ENCODE results near the gene SP1.
"Not testable (repeated sequence)": the region's sequence is repeated elsewhere in the genome, so short reads cannot be mapped to it uniquely, and the experiment has no call there.

Gene SP1

GRCh38 chr12:53414756-53415417, 34.9 kb downstream of the SP1 start:
- DNase-seq (ENCODE audit: low read depth): no peak

DNA sequence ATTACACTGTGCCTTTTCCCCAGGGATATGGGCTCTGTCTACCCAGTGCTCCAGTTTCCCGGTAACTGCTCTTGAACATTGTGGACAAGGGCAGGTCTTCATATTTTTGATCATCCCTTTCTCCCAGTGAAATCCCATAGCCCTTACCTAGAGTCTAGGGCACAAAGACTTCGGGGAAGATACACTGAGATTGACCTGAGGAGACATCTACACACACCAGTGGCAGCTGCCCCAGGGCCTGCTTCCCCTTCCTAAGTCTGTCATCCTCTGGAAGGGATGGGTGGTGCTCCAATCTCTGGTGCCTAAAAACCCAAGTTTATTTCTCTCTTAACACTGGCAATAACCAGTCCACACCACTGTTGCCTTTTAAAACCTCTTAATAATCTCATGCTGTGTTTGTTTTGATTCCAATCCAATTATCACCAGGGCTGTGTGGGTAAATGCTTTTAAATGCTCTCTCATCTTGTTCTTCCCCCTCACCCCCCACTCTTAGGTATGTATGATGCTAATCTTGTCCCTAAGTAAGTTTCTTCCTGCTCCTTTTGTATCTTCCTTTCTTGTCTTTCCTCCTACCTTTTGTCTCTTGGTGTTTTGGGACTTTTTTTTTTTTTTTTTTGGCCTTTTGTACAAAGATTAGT, 35.9 kb downstream of the SP1 start:
- DNase-seq (ENCODE audit: low read depth): not testable (repeated sequence)

GRCh38 chr12:53417291-53417816, 37.4 kb downstream of the SP1 start:
- DNase-seq (ENCODE audit: low read depth): not testable (repeated sequence)

GRCh38 chr12:53418221-53418620, 38.2 kb downstream of the SP1 start:
- DNase-seq (ENCODE audit: low read depth): no peak

DNA sequence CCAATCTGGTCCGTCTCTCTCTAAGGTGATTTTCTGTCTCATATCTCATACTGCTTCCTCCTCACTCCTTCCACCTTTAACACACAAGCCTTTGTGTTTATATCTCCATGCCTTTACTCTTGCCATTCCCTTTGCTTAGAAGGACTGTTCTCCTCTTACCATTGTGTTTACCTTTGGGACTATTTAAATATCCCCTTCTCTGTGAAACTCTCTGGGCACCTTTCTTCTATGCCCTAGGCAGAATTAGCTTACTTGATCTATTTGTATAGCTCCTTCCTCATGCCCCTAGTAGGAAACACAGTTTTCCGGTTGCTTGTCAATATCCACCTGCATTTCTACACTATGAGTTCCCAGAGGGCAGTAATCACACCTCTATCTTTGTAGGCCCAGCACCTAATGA, 39.8 kb downstream of the SP1 start:
- no peak for DNase-seq (ENCODE audit: low read depth)

- DNase-seq (ENCODE audit: low read depth): not testable (repeated sequence)
Observed at GRCh38 chr12:53422247-53422646, 42.3 kb downstream of the SP1 start.

- DNase-seq (ENCODE audit: low read depth): no peak
Observed at GRCh38 chr12:53423597-53423996, 43.6 kb downstream of the SP1 start, which contains the start of gene AMHR2. TSS of gene AMHR2 (plus strand) at chr12:53423855. CDS start at chr12:53423935, 80 bp downstream.

GRCh38 chr12:53424626-53425514, 44.9 kb downstream of the SP1 start:
- no peak for DNase-seq (ENCODE audit: low read depth)

GRCh38 chr12:53425515-53426150, 45.7 kb downstream of the SP1 start:
- DNase-seq (ENCODE audit: low read depth): no peak

DNA sequence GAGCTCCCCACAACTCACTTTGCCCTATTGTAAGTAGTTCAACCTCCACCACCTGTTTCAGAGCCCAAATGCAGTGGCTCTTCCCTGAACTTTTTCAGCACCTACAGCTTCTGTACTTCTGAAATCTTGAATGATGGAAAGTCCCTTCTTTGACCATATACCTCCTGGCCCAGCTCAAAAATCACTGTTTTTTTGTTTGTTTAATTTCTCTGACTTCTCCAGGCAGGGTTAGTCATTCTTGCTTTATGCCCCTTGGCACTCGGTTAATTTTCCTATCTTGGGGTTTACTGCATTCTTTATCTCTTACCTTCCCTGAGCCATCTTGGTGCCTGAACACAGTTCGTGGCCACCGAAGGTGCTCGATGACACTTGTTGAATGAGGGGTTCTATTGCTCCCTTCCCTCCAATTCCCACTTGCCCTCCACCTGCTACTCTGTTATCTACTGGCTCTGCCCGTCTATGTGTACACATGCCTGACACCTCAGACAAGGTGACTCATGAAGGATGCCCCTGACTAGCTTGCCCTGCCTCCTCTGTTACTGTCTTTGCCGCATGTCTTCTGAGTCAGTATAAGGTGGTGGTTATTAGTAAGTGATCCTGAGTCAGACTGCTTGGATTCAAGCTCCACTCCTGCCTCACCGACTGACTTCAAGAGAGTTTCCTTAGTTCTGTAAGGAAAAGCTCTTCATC, 48.1 kb downstream of the SP1 start:
- DNase-seq (ENCODE audit: low read depth): no peak

DNA sequence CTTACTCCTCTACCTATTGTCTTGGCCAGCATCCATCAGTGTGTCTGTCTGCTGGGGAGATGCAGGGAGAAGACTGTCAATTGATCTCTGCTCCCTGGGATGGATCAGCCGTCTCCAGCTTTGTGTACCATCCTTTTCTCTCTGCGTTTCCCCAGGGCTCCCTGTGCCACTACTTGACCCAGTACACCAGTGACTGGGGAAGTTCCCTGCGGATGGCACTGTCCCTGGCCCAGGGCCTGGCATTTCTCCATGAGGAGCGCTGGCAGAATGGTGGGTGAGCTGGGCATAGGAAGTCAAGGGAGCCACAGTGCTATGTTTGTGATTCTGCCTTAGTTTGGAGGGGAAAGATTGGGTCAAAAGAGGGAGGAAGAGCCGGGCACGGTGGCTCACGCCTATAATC, 48.8 kb downstream of the SP1 start:
- DNase-seq (ENCODE audit: low read depth): no peak

- DNase-seq (ENCODE audit: low read depth): no peak
Observed at GRCh38 chr12:53430116-53430515, 50.1 kb downstream of the SP1 start.

DNA sequence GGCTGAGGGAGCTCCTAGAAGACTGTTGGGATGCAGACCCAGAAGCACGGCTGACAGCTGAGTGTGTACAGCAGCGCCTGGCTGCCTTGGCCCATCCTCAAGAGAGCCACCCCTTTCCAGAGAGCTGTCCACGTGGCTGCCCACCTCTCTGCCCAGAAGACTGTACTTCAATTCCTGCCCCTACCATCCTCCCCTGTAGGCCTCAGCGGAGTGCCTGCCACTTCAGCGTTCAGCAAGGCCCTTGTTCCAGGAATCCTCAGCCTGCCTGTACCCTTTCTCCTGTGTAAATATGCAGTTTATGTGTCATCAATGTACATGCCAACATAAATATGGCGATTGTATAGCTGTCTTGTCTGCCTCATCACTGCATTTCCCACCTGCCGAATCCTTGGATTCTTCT, 51.2 kb downstream of the SP1 start:
- DNase-seq (ENCODE audit: low read depth): no peak

DNA sequence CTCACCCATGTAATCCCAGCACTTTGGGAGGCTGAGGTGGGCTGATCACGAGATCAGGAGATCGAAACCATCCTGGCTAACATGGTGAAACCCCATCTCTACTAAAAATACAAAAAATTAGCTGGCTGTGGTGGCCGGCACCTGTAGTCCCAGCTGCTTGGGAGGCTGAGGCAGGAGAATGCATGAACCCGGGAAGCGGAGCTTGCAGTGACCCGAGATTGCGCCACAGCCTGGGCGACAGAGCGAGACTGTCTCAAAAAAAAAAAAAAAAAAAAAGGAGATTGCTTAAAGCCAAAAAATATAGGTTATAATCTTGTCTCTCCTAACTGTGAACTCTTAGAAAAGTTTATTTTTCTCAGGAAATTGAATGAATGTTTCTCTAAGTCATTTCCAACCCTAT, 55.4 kb downstream of the SP1 start:
- DNase-seq (ENCODE audit: low read depth): not testable (repeated sequence)

GRCh38 chr12:53439582-53439981, 59.6 kb downstream of the SP1 start:
- not testable (repeated sequence) for DNase-seq (ENCODE audit: low read depth)

DNA sequence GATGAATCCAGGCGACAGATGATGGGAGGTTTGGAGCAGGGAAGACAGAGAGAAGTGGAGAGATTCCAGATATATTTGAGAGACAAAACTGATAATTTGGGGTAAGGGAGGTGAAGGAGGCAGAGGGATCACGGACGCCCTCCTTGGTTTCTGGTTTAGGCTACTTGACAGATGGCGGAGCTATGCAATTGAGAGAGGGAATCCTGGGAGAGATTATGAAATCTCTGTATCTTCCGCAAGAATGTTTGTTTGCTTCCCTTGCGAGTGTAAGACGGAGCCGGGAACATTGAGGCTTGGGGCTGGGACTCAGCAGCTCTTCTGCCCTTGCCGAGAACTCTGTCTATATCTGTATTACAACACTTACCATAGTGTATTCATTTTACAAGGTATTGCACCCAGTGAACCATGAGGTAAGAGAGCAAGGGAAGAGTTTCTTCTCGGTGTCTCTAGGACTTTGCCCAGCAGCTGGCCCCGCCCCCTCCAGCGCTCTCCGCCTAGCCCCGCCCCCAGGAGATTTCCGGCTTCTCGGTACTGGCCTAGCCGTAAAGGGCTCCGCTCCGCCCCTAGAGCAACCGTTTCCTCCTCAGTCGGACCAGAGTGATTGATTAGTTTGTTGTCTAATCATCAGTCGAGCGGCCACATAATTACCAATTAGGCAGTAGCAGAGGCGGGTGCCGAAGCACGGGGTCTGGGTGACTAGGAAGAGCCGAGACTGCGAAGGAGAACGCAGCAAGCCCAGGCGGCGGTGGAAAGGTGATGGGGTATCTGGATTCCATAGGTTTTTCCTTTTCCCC, 61.3 kb downstream of the SP1 start, which contains the start of gene PRR13:
Gene PRR13 (plus strand): TSS at position 695 of the 794 bp plus-strand sequence. CDS start 981 bp downstream, outside the sequence.
- peak; percentile 97 for DNase-seq (ENCODE audit: low read depth)

DNA sequence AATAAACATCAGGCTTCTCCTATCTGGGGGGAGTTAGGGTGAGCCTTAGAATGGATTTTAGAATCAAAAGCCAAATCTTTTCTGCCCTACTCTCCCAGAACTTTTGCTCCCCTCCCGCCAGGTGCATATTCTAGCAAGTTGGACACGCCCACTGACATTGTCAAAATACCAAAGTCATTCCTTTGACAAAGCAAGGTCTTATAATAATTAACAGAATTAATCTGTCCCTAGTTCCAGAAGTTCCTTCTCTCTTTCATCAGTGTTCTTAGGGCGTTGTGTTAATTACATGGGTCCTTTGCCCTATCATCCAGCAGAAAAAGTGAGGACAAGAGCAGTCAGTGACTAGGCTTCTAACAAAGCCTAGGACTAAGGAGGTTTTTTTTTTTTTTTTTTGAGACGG, 64.0 kb downstream of the SP1 start:
- no peak for DNase-seq (ENCODE audit: low read depth)

DNA sequence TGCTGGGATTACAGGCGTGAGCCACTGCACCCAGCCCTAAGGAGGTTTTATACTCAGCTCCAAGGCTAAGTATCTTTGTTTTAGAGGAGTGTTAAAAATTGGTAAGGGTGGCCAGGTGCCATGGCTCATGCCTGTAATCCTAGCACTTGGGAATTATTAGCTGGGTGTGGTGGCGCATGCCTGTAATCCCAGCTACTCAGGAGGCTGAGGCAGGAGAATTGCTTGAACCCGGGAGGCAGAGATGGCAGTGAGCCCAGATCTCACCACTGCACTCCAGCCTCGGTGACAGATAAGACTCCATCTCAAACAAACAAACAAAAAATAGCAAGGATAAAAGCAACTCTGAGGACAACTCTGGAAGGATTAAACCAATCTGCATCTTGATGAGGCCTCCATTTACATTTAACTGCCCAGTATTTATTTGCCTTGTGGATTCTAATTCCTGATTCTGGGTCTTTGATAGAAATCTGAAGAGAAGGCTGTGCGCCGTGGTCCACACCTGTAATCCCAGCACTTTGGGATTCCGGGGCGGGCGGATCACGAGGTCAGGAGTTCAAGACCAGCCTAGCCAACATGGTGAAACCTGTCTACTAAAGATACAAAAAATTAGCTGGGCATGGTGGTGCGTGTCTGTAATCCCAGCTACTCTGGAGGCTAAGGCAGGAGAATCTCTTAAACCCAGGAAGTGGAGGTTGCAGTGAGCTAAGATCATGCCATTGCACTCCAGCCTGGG, 64.8 kb downstream of the SP1 start:
- DNase-seq (ENCODE audit: low read depth): not testable (repeated sequence)

GRCh38 chr12:53450936-53451335, 71.0 kb downstream of the SP1 start:
- no peak for DNase-seq (ENCODE audit: low read depth)

GRCh38 chr12:53451661-53452158, 71.7 kb downstream of the SP1 start, which contains the start of gene PCBP2:
TSS of gene PCBP2 (plus strand) at chr12:53452102. CDS start at chr12:53454801, 2,699 bp downstream.
- peak; percentile 96 for DNase-seq (ENCODE audit: low read depth)

Data from stimulated activated CD8-positive, alpha-beta memory T cell treated with anti-CD3 and anti-CD28 coated beads, Interleukin-12 subunit alpha, Interleukin-12 subunit beta, amount 100 ng/mL, for 1 hour (primary cell).